MV-4-11 (cell line): ENCODE measurements around the gene ZNF544.
"Not testable (repeated sequence)": the region's sequence is repeated elsewhere in the genome, so short reads cannot be mapped to it uniquely, and the experiment has no call there.

ENCODE experiments used
- DNase-seq: peaks from one replicate; lab custom pipeline; 2025; lab: John Stamatoyannopoulos, UW

The ZNF544 gene

DNA sequence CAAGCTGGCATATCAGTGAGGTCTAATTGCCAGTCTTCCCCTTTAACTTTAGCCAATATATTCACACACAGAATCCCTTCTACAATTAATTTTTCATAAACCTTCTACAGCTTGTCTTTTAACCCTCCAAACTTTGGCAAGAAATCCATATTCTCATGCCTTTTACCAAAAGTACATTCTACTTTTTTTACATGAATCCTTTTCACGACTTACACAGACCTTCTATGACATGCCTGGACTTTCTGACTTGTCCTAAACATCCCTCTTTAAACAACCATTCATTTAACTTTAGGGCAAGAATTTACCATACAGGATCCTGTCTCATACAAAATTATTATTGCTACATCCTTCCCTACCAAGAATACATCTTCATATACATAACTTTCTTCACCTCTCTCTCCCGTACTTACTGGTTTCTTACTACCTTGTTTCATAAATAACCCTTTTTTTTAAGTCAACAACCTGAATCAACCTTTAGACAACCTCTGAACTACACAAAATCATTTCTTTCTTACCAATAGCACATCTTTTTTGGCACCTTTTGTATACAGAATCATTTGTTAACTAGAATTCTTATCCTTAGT lies 23.5 kb downstream of the ZNF544 start:
- peak; percentile 29 for DNase-seq

- DNase-seq, result not testable (repeated sequence)
Observed at GRCh38 chr19:58258259-58258658, 29.5 kb downstream of the ZNF544 start.

DNA sequence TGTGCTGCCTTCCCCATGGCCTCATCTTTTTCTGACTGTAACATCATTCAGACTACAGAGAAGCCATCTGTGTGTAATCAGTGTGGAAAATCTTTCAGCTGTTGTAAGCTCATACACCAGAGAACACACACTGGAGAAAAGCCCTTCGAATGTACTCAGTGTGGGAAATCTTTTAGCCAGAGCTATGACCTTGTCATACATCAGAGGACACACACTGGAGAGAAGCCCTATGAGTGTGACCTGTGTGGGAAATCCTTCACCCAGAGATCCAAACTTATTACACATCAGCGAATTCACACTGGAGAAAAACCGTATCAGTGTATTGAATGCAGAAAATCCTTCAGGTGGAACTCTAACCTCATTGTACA lies 32.9 kb downstream of the ZNF544 start:
- DNase-seq, result no peak

GRCh38 chr19:58261968-58262921 lies 33.5 kb downstream of the ZNF544 start:
- DNase-seq, result no peak

DNA sequence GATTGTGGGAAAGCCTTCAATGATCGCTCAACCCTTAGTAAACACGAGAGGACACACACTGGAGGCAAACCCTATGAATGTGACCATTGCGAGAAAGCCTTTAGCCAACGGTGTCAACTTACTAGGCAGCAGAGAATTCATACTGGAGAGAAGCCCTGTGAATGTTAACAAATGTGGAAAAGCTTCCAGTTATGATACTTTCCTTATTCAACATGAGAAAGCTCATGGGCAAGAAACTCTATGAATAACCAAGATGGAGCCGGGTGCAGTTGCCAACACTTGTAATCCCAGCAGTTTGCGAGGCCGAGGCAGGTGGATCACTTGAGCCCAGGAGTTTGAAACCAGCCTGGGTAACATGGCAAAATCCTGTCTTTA lies 34.2 kb downstream of the ZNF544 start:
- no peak for DNase-seq

- DNase-seq, result no peak
Observed at GRCh38 chr19:58265100-58265499, 36.4 kb downstream of the ZNF544 start.

DNA sequence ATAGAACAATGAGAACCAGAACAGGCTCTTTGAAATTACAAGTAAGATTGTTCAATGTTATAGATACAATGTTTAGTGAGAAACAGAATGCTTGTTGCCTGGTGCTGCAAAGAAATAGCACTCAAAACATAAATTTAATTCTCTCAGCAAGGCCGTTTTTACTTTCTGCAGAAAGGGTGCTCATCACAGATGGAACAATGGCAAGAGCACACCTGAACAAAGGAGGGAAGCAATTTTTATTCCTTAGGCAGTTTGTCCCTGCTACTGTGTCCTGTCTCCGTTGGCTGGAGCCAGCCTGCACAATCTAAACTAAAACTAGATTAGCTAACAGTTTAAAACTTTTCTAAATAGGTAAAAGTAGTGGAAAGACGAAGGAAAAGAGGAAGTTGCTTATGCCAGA lies 39.6 kb downstream of the ZNF544 start:
- DNase-seq, result no peak

- DNase-seq, result no peak
Observed at GRCh38 chr19:58274771-58275201, 46.1 kb downstream of the ZNF544 start.

- no peak for DNase-seq
Observed at GRCh38 chr19:58275564-58275963, 46.9 kb downstream of the ZNF544 start.

GRCh38 chr19:58277197-58277596 lies 48.5 kb downstream of the ZNF544 start:
- no peak for DNase-seq

DNA sequence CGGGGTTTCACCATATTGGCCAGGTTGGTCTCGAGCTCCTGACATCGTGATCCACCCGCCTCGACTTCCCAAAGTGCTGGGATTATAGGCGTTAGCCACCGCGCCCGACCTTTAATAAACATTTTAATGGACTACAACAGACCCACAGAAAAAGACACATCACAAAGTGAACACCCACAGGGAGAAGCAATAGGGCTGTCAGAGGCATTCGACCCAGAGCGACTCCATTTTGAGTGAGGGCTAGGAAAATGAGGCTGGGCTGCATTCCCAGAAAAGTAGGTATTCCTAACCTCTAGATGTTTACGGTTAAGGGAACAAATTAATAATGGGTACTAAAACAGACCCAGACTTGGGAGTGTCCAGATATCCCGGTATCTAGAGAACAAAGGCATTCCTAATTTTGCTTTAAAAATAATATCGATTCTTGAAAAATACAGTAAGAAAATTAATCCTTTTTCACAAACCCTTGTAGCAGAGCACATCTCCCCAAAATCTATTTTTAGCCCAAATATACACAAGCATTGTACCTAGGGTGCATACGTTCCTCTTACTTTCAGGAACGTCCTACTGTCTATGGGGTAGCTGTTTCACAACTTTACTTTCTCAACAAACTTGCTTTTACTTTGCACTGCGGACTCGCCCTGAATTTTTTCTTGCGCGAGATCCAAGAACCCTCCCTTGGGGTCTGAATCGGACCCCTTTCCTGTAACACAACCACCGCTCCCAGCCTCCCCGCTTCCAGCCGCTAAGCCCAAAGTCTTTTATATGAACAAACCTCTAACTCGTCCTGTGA lies 49.2 kb downstream of the ZNF544 start:
- DNase-seq, result peak; percentile 76

- peak; percentile 100 for DNase-seq
Observed at GRCh38 chr19:58278541-58279041, 49.9 kb downstream of the ZNF544 start, which contains the start of gene ZNF8. ZNF8 (plus strand) TSS chr19:58278955; CDS start chr19:58279082, 127 bp downstream.

DNA sequence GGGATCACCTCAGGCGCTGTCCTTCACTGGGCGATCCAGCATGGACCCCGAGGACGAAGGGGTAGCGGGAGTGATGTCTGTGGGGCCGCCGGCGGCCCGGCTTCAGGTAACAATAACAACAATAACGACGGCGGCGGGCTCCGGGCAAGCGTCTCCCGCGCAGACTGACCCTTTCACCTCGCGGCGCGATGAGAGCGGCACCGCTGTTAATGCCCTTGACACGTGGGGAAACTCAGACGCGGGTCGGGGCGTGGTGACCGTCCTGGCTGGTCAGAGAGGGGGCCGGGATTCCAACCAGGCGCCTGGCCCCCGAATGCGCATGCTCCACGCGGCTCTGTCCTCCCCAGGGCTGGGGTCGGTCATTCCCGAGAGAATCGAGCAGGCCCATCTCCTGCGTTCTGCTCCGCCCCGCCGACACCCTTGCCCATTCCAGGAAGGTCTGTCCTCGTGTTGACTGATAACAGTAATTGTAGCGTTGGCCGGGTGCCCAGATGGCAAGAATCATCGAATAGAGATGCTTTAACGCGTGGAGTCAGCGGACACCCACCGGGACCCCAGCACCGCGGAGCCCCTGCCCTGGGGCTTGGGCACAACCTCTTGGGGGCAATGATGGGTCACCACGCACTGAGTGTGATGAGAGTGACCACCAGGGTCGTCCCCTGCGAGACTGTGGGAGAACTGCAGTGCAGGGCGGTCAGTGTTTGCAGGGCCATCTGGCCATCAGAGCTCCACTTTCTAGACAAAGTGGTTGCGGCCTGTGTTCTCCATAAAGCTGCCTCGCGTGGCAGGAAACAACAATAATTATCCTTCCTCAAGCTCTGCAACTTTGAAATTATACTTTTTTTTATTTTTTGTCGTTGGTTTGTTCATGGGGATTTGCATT lies 50.6 kb downstream of the ZNF544 start:
- peak; percentile 53 for DNase-seq

DNA sequence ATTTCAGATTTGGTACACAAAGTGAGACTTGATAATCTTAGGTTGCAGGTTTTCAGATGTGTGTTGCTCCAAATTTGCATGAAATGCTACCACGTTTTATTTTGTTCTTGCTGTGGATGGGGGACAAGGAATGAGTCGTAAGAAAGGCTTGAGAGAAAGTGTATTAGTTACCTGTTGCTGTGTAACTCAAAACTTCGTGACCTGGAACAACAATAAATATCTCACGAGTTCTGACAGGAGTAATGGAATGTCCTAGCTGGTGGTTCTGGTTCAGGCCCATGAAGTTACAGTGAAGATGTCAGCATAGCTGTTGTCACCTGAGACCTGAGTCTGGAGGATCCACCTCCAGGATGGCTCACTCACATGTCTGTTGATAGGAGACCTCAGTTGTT lies 51.2 kb downstream of the ZNF544 start:
- DNase-seq, result no peak

- no peak for DNase-seq
Observed at GRCh38 chr19:58284199-58284598, 55.5 kb downstream of the ZNF544 start.

DNA sequence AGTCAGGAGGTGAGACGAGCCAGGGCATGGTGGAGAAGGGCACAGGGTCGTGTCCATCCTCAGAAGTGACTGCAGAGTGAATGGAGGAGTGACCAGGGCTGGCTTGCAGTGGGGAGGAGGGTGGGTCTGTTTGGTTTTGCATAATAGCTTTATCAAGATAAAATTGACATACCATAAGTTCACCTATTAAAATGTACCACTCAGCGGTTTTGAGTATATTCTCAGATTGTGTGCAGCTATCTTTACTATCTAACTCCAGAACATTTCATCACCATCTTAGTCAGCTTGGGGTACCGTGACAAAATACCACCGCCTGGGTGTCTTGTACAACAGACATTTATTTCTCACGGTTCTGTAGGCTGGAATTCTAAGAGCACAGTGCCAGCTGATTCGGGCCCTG lies 63.2 kb downstream of the ZNF544 start:
- no peak for DNase-seq

DNA sequence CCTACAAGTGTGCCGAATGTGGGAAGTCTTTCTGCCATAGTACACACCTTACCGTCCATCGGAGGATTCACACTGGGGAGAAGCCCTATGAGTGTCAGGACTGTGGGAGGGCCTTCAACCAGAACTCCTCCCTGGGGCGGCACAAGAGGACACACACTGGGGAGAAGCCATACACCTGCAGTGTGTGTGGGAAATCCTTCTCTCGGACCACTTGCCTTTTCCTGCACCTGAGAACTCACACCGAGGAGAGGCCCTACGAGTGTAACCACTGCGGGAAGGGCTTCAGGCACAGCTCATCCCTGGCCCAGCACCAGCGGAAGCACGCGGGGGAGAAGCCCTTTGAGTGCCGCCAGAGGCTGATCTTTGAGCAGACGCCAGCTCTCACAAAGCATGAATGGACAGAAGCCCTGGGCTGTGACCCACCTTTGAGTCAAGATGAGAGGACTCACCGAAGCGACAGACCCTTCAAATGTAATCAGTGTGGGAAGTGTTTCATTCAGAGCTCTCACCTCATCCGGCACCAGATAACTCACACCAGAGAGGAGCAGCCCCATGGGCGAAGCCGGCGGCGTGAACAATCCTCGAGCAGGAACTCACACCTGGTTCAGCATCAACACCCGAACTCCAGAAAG lies 66.1 kb downstream of the ZNF544 start:
- no peak for DNase-seq

- DNase-seq, result no peak
Observed at GRCh38 chr19:58296104-58296503, 67.4 kb downstream of the ZNF544 start.

- DNase-seq, result no peak
Observed at GRCh38 chr19:58300620-58301019, 71.9 kb downstream of the ZNF544 start.

DNA sequence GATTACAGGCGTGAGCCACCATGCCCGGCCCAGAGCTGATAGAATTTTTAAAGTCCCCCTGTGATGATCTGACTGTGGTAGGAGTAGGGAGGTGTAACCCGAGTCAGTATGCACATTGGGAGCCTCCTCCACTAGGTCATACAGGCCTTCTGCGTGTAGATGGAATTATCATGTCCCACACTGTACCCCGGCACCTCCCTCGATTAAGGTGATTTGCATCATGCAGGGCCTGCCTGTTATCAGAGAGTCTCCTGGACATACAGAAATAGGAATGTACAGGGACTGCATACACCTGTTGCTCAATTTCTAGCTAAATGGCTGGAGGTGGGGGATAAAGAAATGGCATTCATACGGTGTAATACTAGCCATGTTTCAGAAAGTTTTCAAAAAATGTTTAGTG lies 75.5 kb downstream of the ZNF544 start:
- no peak for DNase-seq

- no peak for DNase-seq
Observed at GRCh38 chr19:58304748-58305064, 76.0 kb downstream of the ZNF544 start.
